ENCODE measurements around the gene LMF1.
"Not testable (repeated sequence)": the region's sequence is repeated elsewhere in the genome, so short reads cannot be mapped to it uniquely, and the experiment has no call there.

Gene LMF1

DNA sequence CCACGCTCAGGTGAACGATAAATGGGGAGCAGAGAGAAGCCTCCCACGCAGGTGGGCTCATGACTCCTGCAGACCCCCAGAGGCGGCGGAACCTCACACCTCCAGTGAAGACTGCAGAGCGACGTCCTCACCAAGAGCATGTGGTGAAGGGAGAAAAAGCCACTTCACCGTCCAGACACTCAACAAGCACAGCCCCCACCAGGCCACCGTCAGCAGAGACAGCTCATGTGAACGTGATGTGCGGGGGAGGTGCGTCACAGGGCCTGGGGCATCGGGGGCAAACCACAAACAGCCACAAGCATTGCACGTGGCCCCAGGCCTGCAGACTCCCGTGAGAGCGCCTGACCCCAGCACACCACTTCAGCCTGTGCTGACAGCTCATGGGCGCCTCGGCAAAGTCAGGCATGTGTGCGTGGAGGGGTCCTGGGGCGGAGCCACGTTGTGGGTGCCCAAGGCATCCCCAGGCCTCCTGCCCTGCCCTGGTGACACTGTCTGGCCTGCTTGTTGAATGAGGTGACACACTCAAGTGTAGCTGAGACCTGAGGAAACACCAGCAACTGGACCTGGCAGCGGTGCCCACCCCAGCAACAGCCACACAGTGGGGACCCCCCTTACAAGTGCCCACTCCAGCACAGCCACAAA, 19.0 kb downstream of the LMF1 start:
- FAIRE-seq (peak; percentile 77), DNase-seq (ENCODE audit: low spot score) (peak; percentile 83)

DNA sequence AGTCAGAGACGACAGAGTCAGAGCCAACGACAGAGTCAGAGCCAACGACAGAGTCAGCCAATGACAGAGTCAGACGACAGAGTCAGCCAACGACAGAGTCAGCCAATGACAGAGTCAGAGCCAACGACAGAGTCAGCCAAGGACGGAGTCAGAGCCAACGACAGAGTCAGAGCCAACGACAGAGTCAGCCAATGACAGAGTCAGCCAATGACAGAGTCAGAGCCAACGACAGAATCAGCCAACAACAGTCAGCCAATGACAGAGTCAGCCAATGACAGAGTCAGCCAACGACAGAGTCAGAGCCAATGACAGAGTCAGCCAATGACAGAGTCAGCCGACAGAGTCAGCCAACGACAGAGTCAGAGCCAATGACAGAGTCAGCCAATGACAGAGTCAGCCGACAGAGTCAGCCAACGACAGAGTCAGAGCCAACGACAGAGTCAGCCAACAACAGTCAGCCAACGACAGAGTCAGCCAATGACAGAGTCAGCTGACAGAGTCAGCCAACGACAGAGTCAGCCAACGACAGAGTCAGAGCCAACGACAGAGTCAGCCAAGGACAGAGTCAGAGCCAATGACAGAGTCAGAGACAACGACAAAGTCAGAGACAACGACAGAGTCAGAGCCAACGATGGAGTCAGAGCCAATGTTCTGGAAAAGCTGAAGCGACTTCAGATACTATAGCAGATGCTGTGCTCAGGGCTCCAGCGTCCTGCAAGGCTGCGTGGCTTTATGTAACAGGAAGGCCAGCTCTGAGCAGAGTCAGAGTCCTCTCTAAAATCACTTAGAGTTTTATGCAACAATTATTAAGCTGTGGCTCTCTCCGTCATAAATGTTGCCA, 19.8 kb downstream of the LMF1 start:
- not testable (repeated sequence) for DNase-seq (ENCODE audit: low spot score); FAIRE-seq

DNA sequence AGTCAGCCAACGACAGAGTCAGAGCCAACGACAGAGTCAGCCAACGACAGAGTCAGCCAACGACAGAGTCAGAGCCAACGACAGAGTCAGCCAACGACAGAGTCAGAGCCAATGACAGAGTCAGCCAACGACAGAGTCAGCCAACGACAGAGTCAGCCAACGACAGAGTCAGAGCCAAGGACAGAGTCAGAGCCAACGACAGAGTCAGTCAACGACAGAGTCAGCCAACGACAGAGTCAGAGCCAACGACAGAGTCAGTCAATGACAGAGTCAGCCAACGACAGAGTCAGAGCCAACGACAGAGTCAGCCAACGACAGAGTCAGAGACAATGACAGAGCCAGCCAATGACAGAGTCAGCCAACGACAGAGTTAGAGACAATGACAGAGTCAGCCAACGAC, 22.0 kb downstream of the LMF1 start:
- FAIRE-seq; DNase-seq (ENCODE audit: low spot score): not testable (repeated sequence)

DNA sequence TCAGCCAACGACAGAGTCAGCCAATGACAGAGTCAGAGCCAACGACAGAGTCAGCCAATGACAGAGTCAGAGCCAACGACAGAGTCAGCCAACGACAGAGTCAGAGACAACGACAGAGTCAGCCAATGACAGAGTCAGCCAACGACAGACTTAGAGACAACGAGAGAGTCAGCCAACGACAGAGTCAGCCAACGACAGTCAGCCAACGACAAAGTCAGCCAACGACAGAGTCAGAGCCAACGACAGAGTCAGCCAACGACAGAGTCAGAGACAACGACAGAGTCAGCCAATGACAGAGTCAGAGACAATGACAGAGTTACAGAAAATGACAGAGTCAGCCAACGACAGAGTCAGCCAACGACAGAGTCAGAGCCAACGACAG, 22.9 kb downstream of the LMF1 start:
- DNase-seq (ENCODE audit: low spot score); FAIRE-seq: not testable (repeated sequence)

DNA sequence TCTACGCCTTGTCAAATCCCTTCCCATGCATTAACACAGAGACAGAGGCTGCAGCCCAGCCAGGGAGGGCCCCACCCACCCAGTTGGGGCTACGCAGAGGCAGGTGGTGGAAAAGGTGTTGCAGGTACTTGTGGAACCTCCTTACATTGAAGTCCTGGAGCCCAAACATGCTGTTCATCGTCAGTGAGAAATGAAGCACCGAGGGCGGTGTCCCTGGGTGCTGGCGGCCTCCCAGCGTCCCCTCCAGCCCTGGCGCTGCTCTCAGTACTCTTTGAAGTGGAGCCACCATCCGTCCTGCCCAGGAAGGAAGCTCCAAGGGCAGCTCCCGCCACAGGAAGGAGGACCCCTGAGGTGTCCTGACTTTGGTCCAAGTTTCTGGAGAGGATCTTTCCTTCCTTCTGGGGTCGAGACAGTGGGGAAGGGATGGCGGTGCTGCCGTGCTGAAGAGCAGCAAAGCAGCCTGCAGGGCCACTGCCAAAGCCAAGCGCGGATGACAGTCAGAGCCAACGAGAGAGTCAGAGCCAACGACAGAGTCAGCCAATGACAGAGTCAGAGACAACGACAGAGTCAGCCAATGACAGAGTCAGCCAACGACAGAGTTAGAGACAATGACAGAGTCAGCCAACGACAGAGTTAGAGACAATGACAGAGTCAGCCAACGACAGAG, 23.4 kb downstream of the LMF1 start:
- DNase-seq (ENCODE audit: low spot score), result no peak
- FAIRE-seq, result no peak

GRCh38 chr16:946048-946395, 24.8 kb downstream of the LMF1 start:
- FAIRE-seq (no peak), DNase-seq (ENCODE audit: low spot score) (no peak)

- FAIRE-seq, result no peak
Observed at GRCh38 chr16:945271-946047, 25.3 kb downstream of the LMF1 start.

DNA sequence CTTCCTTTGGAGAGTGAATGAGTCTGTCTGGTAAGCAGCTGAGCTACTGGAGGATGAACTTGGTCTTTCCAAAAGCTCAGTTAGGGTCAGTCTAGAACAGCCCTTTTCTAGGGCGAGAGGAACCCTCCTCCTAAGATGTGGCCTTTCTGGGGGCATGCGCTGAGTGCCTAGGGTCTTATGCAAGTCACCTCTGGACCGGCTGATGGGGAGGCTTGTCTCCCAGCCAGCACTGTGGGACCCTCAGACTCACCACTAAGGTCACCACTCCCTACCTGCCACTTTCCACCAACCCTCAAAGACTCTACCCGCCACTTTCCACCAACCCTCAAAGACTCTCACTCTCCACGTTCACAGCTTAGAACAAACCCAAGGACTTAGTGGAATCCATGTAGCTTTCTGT, 26.8 kb downstream of the LMF1 start:
- no peak for DNase-seq (ENCODE audit: low spot score)
- no peak for FAIRE-seq

More at GRCh38 chr16:945271-946047, 25.3 kb downstream of the LMF1 start:
- no peak for DNase-seq (ENCODE audit: low spot score)

DNA sequence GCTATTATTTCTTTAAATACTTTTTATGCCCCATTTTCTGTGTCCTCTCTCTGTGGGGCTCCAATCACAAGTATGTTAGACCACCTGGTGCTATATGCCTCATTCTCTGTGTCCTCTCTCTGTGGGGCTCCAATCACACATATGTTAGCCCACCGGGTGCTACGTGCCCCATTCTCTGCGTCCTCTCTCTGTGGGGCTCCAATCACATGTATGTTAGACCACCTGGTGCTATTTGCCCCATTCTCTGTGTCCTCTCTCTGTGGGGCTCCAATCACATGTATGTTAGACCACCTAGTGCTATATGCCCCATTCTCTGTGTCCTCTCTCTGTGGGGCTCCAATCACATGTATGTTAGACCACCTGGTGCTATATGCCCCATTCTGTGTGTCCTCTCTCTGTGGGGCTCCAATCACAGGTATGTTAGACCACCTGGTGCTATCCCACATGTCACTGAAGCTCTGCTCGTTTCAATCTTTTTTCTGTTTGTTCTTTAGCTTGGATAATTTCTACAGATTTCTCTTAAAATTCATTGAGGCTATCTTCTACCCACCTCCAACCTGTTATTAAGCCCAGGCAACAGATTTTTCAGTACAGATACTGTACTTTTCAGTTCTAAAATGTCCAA, 28.2 kb downstream of the LMF1 start:
- no peak for DNase-seq (ENCODE audit: low spot score)
- no peak for FAIRE-seq

DNA sequence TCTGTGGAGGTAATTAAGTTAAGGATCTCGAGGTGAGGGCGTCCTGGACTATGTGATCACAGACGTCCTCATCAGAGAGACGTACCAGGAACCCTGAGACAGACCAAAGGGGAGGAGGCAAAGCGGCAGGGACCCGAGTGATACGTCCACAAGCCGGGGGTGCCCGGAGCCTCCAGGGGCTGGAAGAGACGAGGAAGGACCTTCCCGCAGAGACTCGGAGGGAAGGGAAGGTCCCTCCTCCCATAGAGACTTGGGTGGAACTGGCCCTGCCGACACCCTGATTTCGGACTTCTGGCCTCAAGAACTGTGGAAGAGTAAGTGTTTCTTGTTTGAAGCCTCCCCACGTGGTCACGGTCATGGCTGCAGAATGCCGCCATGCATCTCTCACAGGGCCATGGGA, 30.8 kb downstream of the LMF1 start:
- no peak for FAIRE-seq
- DNase-seq (ENCODE audit: low spot score), result no peak

GRCh38 chr16:939311-939710, 31.5 kb downstream of the LMF1 start:
- no peak for FAIRE-seq
- DNase-seq (ENCODE audit: low spot score), result no peak

- DNase-seq (ENCODE audit: low spot score) (no peak), FAIRE-seq (no peak)
Observed at GRCh38 chr16:938752-939151, 32.0 kb downstream of the LMF1 start.

DNA sequence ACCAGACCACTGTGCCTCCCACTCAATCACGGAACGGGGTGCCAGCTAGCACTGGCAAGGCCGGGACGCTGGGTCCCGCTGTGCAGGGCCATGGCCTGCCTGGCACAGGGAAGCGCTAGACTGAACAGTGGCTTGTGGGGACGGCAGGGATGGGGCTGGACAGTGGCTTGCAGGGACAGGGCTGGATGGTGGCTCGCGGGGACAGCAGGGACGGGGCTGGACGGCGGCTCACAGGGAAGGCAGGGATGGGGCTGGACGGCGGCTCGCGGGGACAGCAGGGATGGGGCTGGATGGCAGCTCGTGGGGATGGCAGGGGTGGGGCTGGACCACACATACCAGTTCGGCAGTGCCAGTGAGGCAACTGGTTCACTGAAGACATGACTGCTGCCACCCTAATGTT, 32.6 kb downstream of the LMF1 start:
- FAIRE-seq, result no peak
- no peak for DNase-seq (ENCODE audit: low spot score)

GRCh38 chr16:937723-938122, 33.1 kb downstream of the LMF1 start:
- FAIRE-seq, result no peak
- DNase-seq (ENCODE audit: low spot score), result no peak

- no peak for FAIRE-seq
- DNase-seq (ENCODE audit: low spot score), result no peak
Observed at GRCh38 chr16:937311-937710, 33.5 kb downstream of the LMF1 start.

DNA sequence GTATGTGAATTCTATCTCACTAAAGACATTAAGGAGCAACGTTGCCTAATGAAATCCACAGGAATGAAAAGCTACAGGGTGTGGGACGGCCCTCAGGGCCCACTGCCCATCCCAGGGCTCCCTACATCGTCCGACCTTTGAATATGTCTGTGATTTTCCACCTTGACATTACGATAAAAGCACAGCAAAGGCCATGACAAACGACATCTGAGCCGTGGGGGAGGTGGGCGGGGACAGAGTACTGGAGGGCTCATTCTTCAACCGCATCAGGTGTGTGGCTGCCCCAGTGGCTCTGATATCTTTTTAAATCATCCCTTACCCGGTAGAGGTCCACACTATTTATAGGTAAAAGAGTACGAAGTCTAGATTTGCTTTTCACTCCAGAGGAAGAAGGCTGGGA, 35.1 kb downstream of the LMF1 start:
- FAIRE-seq (no peak), DNase-seq (ENCODE audit: low spot score) (no peak)

DNA sequence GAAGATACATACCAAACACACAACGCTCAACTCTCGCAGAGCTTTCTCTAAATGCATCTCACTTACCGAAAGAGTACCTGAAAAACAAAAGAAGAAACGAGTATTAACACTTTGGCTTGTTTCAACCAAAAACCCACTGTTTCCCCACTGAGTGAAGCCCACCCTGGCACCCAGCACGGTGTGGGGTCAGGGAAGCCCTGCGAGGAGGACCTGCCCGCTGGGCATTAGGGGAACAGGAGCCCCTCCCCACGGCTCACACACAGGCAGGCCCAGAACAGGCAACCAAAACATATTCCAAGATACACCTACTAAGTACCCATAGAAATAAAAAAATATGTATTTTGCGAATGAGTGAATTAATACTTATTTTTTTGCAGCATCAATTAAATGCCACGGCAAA, 36.6 kb downstream of the LMF1 start:
- no peak for DNase-seq (ENCODE audit: low spot score)
- no peak for FAIRE-seq

GRCh38 chr16:933581-933980, 37.2 kb downstream of the LMF1 start:
- DNase-seq (ENCODE audit: low spot score) (no peak), FAIRE-seq (no peak)

GRCh38 chr16:932831-933330, 37.9 kb downstream of the LMF1 start:
- FAIRE-seq (no peak), DNase-seq (ENCODE audit: low spot score) (no peak)

GRCh38 chr16:931626-932500, 38.9 kb downstream of the LMF1 start:
- DNase-seq (ENCODE audit: low spot score), result no peak
- no peak for FAIRE-seq
